HEK293 (cell line): ENCODE results near the gene SLC26A5.
A peak's percentile ranks its signal among the peaks of the same experiment; 100 is the strongest.

Source experiments
- FEZF1 ChIP-seq: fragments of 450-650 bp; formaldehyde crosslinking; IDR thresholded peaks from 2 replicates; pipeline ENCODE4 v1.5.1; 2016; ENCODE audit warnings: missing biosample characterization, missing genetic modification characterization
- GLIS2 ChIP-seq: fragments of 450-650 bp; formaldehyde crosslinking; IDR thresholded peaks from 2 replicates; pipeline ENCODE4 v1.5.1; 2016; ENCODE audit warnings: missing biosample characterization, missing genetic modification characterization
- KLF10 ChIP-seq: fragments of 450-650 bp; IDR thresholded peaks from 2 replicates; pipeline ENCODE4 v1.5.1; 2018; ENCODE audit warnings: missing biosample characterization, mild to moderate bottlenecking, missing genetic modification characterization
- KLF16 ChIP-seq: fragments of 450-650 bp; formaldehyde crosslinking; IDR thresholded peaks from 2 replicates; pipeline ENCODE4 v1.5.1; 2017; ENCODE audit warnings: missing biosample characterization, missing genetic modification characterization
- KLF7 ChIP-seq: fragments of 450-650 bp; formaldehyde crosslinking; IDR thresholded peaks from 2 replicates; pipeline ENCODE4 v1.5.1; 2016; ENCODE audit warnings: missing biosample characterization, missing genetic modification characterization, borderline replicate concordance
- ZBTB17 ChIP-seq: fragments of 450-650 bp; formaldehyde crosslinking; IDR thresholded peaks from 2 replicates; pipeline ENCODE4 v1.5.1; 2016; ENCODE audit warnings: missing biosample characterization, missing genetic modification characterization
- ZBTB21 ChIP-seq: fragments of 450-650 bp; formaldehyde crosslinking; IDR thresholded peaks from 2 replicates; pipeline ENCODE4 v1.5.1; 2017; ENCODE audit warnings: missing biosample characterization, missing genetic modification characterization
- ZBTB8A ChIP-seq: fragments of 450-650 bp; formaldehyde crosslinking; IDR thresholded peaks from 2 replicates; pipeline ENCODE4 v1.5.1; 2016; ENCODE audit warnings: missing biosample characterization, missing genetic modification characterization
- ZEB2 ChIP-seq: fragments of 450-650 bp; formaldehyde crosslinking; IDR thresholded peaks from 2 replicates; pipeline ENCODE4 v1.5.1; 2016; ENCODE audit warnings: missing biosample characterization, missing genetic modification characterization
- ZFHX2 ChIP-seq: fragments of 450-650 bp; formaldehyde crosslinking; conservative IDR thresholded peaks from 2 replicates; pipeline ENCODE4 v1.5.1; 2016; ENCODE audit warnings: missing biosample characterization, missing genetic modification characterization
- ZNF155 ChIP-seq: fragments of 450-650 bp; formaldehyde crosslinking; IDR thresholded peaks from 2 replicates; pipeline ENCODE4 v1.5.1; 2016; ENCODE audit warnings: missing biosample characterization, missing genetic modification characterization
- ZNF157 ChIP-seq: fragments of 450-650 bp; formaldehyde crosslinking; IDR thresholded peaks from 2 replicates; pipeline ENCODE4 v1.5.1; 2016; ENCODE audit warnings: missing biosample characterization, missing genetic modification characterization
- ZNF169 ChIP-seq: fragments of 450-650 bp; formaldehyde crosslinking; IDR thresholded peaks from 2 replicates; pipeline ENCODE4 v1.5.1; 2016; ENCODE audit warnings: missing biosample characterization, missing genetic modification characterization
- ZNF311 ChIP-seq: fragments of 450-650 bp; formaldehyde crosslinking; IDR thresholded peaks from 2 replicates; pipeline ENCODE4 v1.5.1; 2017; ENCODE audit warnings: missing biosample characterization, missing genetic modification characterization, borderline replicate concordance
- ZNF629 ChIP-seq: fragments of 450-650 bp; formaldehyde crosslinking; IDR thresholded peaks from 2 replicates; pipeline ENCODE4 v1.5.1; 2017; ENCODE audit warnings: missing biosample characterization, missing genetic modification characterization
- ZXDB ChIP-seq: fragments of 450-650 bp; formaldehyde crosslinking; IDR thresholded peaks from 2 replicates; pipeline ENCODE4 v1.5.1; 2016; ENCODE audit warnings: missing biosample characterization, missing genetic modification characterization
- TF ChIP-seq, protein P1 (sequence below): fragments of 450-650 bp; formaldehyde crosslinking; IDR thresholded peaks from 2 replicates; pipeline ENCODE4 v1.5.1; 2017; ENCODE audit warnings: missing biosample characterization, missing genetic modification characterization
- TF ChIP-seq, protein P2 (sequence below): fragments of 450-650 bp; formaldehyde crosslinking; IDR thresholded peaks from 2 replicates; pipeline ENCODE4 v1.5.1; 2017; ENCODE audit warnings: missing biosample characterization, missing genetic modification characterization
- TF ChIP-seq, protein P3 (sequence below): fragments of 450-650 bp; formaldehyde crosslinking; IDR thresholded peaks from 2 replicates; pipeline ENCODE4 v1.5.1; 2016; ENCODE audit warnings: missing biosample characterization, missing genetic modification characterization
- TF ChIP-seq, protein P4 (sequence below): fragments of 450-650 bp; IDR thresholded peaks from 2 replicates; pipeline ENCODE4 v1.5.1; 2018; ENCODE audit warnings: missing biosample characterization, missing genetic modification characterization
- TF ChIP-seq, protein P5 (sequence below): fragments of 450-650 bp; formaldehyde crosslinking; conservative IDR thresholded peaks from 2 replicates; pipeline ENCODE4 v1.5.1; 2016; ENCODE audit warnings: low read depth, missing biosample characterization, missing genetic modification characterization
- TF ChIP-seq, protein P6 (sequence below): fragments of 450-650 bp; formaldehyde crosslinking; IDR thresholded peaks from 2 replicates; pipeline ENCODE4 v1.5.1; 2016; ENCODE audit warnings: missing biosample characterization, missing genetic modification characterization
- TF ChIP-seq, protein P7 (sequence below): fragments of 450-650 bp; formaldehyde crosslinking; optimal IDR thresholded peaks from 2 replicates; pipeline ENCODE3; 2016; ENCODE audit warnings: missing biosample characterization, mild to moderate bottlenecking, missing genetic modification characterization
- TF ChIP-seq, protein P8 (sequence below): IDR thresholded peaks from 2 replicates; pipeline ENCODE4 v1.6.1; 2011; ENCODE audit warnings: mild to moderate bottlenecking, low read depth, low read length, borderline replicate concordance
- TF ChIP-seq, protein P9 (sequence below): sonication (generic); formaldehyde crosslinking; IDR thresholded peaks from 2 replicates; pipeline ENCODE4 v1.8.1; 2022; ENCODE audit warnings: mild to moderate bottlenecking, moderate library complexity, missing genetic modification reagents

SLC26A5 gene

DNA sequence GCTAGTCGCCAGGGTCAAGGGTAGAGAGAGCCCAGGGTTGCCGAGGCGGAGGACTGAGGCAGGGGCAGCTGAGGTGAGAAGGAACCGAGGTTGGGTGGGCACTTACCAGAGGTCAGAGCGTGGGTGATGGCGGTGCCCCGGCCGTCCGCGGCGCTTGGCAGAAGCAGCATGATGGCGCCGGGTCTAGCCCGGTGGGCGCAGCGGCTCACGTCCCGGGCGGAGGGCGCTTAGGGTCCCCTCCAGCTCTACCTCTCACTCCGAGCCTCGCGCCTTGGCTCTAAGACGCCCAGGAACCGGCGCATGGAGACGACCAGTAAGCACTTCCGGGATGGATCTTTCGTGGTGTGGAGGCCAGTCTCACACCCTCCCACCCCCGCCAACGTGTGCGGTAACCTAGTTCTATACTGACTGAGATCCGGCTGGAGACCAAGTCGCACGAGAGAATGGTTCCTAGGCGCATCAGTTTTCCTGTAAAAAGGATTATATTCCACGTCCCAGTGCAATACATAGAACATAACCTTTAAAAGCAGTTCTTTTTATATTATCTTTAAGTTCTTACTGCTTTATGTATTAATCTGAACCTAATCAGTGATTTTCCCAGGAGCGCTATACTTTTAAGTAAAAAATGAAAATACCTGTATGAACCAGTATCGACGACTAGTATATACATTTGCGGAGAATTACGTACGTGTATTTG is 101.4 kb downstream of the SLC26A5 start, which contains the start of gene DNAJC2 (continued):
- TF ChIP-seq, protein P1, sequence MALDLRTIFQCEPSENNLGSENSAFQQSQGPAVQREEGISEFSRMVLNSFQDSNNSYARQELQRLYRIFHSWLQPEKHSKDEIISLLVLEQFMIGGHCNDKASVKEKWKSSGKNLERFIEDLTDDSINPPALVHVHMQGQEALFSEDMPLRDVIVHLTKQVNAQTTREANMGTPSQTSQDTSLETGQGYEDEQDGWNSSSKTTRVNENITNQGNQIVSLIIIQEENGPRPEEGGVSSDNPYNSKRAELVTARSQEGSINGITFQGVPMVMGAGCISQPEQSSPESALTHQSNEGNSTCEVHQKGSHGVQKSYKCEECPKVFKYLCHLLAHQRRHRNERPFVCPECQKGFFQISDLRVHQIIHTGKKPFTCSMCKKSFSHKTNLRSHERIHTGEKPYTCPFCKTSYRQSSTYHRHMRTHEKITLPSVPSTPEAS (tag by site-specific recombination) = peak; percentile 70
- 0 out of 2 replicates have a peak, but pooled peaks have one; percentile 10 for TF ChIP-seq ZBTB21
- TF ChIP-seq ZBTB17 (tag by site-specific recombination) = peak; percentile 80
- peak; percentile 93 for TF ChIP-seq ZFHX2 (tag by site-specific recombination)
- TF ChIP-seq ZBTB8A (tag by site-specific recombination) = peak; percentile 84
- peak; percentile 89 for TF ChIP-seq KLF16 (tag by site-specific recombination)
- peak; percentile 72 for TF ChIP-seq ZNF629 (tag by site-specific recombination)
- no peak for TF ChIP-seq ZNF311
- TF ChIP-seq, protein P2, sequence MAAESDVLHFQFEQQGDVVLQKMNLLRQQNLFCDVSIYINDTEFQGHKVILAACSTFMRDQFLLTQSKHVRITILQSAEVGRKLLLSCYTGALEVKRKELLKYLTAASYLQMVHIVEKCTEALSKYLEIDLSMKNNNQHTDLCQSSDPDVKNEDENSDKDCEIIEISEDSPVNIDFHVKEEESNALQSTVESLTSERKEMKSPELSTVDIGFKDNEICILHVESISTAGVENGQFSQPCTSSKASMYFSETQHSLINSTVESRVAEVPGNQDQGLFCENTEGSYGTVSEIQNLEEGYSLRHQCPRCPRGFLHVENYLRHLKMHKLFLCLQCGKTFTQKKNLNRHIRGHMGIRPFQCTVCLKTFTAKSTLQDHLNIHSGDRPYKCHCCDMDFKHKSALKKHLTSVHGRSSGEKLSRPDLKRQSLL (tag by site-specific recombination) = peak; percentile 95
- TF ChIP-seq, protein P3, sequence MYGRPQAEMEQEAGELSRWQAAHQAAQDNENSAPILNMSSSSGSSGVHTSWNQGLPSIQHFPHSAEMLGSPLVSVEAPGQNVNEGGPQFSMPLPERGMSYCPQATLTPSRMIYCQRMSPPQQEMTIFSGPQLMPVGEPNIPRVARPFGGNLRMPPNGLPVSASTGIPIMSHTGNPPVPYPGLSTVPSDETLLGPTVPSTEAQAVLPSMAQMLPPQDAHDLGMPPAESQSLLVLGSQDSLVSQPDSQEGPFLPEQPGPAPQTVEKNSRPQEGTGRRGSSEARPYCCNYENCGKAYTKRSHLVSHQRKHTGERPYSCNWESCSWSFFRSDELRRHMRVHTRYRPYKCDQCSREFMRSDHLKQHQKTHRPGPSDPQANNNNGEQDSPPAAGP (tag by site-specific recombination) = peak; percentile 88; the same call in 1 of the 2 replicates
- TF ChIP-seq GLIS2 (tag by site-specific recombination) = peak; percentile 77
- TF ChIP-seq, protein P4, sequence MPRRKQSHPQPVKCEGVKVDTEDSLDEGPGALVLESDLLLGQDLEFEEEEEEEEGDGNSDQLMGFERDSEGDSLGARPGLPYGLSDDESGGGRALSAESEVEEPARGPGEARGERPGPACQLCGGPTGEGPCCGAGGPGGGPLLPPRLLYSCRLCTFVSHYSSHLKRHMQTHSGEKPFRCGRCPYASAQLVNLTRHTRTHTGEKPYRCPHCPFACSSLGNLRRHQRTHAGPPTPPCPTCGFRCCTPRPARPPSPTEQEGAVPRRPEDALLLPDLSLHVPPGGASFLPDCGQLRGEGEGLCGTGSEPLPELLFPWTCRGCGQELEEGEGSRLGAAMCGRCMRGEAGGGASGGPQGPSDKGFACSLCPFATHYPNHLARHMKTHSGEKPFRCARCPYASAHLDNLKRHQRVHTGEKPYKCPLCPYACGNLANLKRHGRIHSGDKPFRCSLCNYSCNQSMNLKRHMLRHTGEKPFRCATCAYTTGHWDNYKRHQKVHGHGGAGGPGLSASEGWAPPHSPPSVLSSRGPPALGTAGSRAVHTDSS = no peak
- TF ChIP-seq, protein P5, sequence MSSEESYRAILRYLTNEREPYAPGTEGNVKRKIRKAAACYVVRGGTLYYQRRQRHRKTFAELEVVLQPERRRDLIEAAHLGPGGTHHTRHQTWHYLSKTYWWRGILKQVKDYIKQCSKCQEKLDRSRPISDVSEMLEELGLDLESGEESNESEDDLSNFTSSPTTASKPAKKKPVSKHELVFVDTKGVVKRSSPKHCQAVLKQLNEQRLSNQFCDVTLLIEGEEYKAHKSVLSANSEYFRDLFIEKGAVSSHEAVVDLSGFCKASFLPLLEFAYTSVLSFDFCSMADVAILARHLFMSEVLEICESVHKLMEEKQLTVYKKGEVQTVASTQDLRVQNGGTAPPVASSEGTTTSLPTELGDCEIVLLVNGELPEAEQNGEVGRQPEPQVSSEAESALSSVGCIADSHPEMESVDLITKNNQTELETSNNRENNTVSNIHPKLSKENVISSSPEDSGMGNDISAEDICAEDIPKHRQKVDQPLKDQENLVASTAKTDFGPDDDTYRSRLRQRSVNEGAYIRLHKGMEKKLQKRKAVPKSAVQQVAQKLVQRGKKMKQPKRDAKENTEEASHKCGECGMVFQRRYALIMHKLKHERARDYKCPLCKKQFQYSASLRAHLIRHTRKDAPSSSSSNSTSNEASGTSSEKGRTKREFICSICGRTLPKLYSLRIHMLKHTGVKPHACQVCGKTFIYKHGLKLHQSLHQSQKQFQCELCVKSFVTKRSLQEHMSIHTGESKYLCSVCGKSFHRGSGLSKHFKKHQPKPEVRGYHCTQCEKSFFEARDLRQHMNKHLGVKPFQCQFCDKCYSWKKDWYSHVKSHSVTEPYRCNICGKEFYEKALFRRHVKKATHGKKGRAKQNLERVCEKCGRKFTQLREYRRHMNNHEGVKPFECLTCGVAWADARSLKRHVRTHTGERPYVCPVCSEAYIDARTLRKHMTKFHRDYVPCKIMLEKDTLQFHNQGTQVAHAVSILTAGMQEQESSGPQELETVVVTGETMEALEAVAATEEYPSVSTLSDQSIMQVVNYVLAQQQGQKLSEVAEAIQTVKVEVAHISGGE = peak; percentile 99
- TF ChIP-seq ZNF155 = no peak
- TF ChIP-seq, protein P6, sequence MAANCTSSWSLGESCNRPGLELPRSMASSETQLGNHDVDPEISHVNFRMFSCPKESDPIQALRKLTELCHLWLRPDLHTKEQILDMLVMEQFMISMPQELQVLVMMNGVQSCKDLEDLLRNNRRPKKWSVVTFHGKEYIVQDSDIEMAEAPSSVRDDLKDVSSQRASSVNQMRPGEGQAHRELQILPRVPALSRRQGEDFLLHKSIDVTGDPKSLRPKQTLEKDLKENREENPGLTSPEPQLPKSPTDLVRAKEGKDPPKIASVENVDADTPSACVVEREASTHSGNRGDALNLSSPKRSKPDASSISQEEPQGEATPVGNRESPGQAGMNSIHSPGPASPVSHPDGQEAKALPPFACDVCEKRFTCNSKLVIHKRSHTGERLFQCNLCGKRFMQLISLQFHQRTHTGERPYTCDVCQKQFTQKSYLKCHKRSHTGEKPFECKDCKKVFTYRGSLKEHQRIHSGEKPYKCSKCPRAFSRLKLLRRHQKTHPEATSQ = peak; percentile 67; the same call in 1 of the 2 replicates
- TF ChIP-seq, protein P7, sequence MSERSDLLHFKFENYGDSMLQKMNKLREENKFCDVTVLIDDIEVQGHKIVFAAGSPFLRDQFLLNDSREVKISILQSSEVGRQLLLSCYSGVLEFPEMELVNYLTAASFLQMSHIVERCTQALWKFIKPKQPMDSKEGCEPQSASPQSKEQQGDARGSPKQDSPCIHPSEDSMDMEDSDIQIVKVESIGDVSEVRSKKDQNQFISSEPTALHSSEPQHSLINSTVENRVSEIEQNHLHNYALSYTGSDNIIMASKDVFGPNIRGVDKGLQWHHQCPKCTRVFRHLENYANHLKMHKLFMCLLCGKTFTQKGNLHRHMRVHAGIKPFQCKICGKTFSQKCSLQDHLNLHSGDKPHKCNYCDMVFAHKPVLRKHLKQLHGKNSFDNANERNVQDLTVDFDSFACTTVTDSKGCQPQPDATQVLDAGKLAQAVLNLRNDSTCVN (tag by site-specific recombination) = peak; percentile 35
- TF ChIP-seq KLF7 (tag by site-specific recombination) = peak; percentile 25; the same call in 1 of the 2 replicates
- TF ChIP-seq ZEB2 (tag by site-specific recombination) = peak; percentile 67
- TF ChIP-seq KLF10 (tag by site-specific recombination) = peak; percentile 79
- TF ChIP-seq ZNF169 = no peak
- peak; percentile 92 for TF ChIP-seq ZXDB
- 0 out of 2 replicates have a peak, but pooled peaks have one; percentile 16 for TF ChIP-seq FEZF1 (tag by site-specific recombination)
- TF ChIP-seq, protein P8, sequence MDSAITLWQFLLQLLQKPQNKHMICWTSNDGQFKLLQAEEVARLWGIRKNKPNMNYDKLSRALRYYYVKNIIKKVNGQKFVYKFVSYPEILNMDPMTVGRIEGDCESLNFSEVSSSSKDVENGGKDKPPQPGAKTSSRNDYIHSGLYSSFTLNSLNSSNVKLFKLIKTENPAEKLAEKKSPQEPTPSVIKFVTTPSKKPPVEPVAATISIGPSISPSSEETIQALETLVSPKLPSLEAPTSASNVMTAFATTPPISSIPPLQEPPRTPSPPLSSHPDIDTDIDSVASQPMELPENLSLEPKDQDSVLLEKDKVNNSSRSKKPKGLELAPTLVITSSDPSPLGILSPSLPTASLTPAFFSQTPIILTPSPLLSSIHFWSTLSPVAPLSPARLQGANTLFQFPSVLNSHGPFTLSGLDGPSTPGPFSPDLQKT = no peak; the same call in 1 of the 2 replicates
- TF ChIP-seq, protein P9, sequence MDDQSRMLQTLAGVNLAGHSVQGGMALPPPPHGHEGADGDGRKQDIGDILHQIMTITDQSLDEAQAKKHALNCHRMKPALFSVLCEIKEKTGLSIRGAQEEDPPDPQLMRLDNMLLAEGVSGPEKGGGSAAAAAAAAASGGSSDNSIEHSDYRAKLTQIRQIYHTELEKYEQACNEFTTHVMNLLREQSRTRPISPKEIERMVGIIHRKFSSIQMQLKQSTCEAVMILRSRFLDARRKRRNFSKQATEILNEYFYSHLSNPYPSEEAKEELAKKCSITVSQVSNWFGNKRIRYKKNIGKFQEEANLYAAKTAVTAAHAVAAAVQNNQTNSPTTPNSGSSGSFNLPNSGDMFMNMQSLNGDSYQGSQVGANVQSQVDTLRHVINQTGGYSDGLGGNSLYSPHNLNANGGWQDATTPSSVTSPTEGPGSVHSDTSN = peak; percentile 36; the same call in 1 of the 2 replicates
- TF ChIP-seq ZNF157 = no peak
